T-helper 17 cell (primary cell): ENCODE results near the gene MYL12B. TPM values are rescaled to one million over a fixed set of nuclear protein-coding genes. Genes with fewer than 3 reads are reported as not detected.
"Not testable (repeated sequence)": the region's sequence is repeated elsewhere in the genome, so short reads cannot be mapped to it uniquely, and the experiment has no call there.

Experiments used
- ATAC-seq: fragments of 150-1000 bp; cut with Tn5 transposase; 2 replicates; pipeline ENCODE4 v1.10.0; 2021; ENCODE audit warnings: mild to moderate bottlenecking, moderate library complexity
- DNase-seq, 3 donors: peaks; one replicate each; pipeline versions ENCODE4 v3.0.0 to v3.0.0-alpha.2; 2020 to 2021
- H3K9me3 ChIP-seq: one replicate; pipeline ENCODE4 v1.7.0; 2013; ENCODE audit warnings: low read length, mild to moderate bottlenecking; ENCODE audit not compliant: control insufficient read depth, poor library complexity, severe bottlenecking
- H3K27ac Mint-ChIP-seq: one replicate; pipeline ENCODE4 v1.8.0; 2022; ENCODE audit warnings: mild to moderate bottlenecking, moderate library complexity, mixed read lengths
- H3K27me3 Mint-ChIP-seq: one replicate; pipeline ENCODE4 v1.8.0; 2022; ENCODE audit warnings: mixed read lengths
- H3K36me3 Mint-ChIP-seq: one replicate; pipeline ENCODE4 v1.8.0; 2022; ENCODE audit warnings: low read depth, mixed read lengths
- H3K4me1 Mint-ChIP-seq: one replicate; pipeline ENCODE4 v1.8.0; 2022; ENCODE audit warnings: mild to moderate bottlenecking, mixed read lengths
- H3K4me3 Mint-ChIP-seq: one replicate; pipeline ENCODE4 v1.8.0; 2022; ENCODE audit warnings: mild to moderate bottlenecking, moderate library complexity, mixed read lengths
- total RNA-seq, 4 donors: library from RNA in 2 of 4; stranded (reverse) in 2 of 4; gene quantifications; one replicate each; pipeline ENCODE4 v1.2.3 and lab custom pipeline; 2022 to 2026

MYL12B gene
- total RNA-seq, 2 donors from 2014 or later, result 172 to 178 TPM

GRCh38 chr18:3260995-3261372 is 949 bp upstream of the MYL12B start:
- H3K4me3 Mint-ChIP-seq, result peak overlapping the region; percentile 100
- peak; percentile 1 for ATAC-seq
- H3K27ac Mint-ChIP-seq, result peak overlapping the region; percentile 99
- peaks cover 13% of the 10 kb centered on the region for H3K36me3 Mint-ChIP-seq
- H3K4me1 Mint-ChIP-seq, result peaks cover 69% of the 10 kb centered on the region
- no peak for DNase-seq
- H3K27me3 Mint-ChIP-seq, result no peaks in the 10 kb centered on the region
- H3K9me3 ChIP-seq, result no peaks in the 10 kb centered on the region

GRCh38 chr18:3262234-3263131 is 550 bp downstream of the MYL12B start:
- H3K4me3 Mint-ChIP-seq, result peak overlapping the region; percentile 100
- peak; percentile 15 to 28 (median 25) for DNase-seq
- no peaks in the 10 kb centered on the region for H3K9me3 ChIP-seq
- H3K36me3 Mint-ChIP-seq, result peaks cover 13% of the 10 kb centered on the region
- peak overlapping the region; percentile 99 for H3K27ac Mint-ChIP-seq
- ATAC-seq, result peak; percentile 31
- no peaks in the 10 kb centered on the region for H3K27me3 Mint-ChIP-seq
- H3K4me1 Mint-ChIP-seq, result peaks cover 75% of the 10 kb centered on the region

GRCh38 chr18:3263132-3263700 is 1.3 kb downstream of the MYL12B start:
- Mint-ChIP-seq H3K4me1 (peaks cover 71% of the 10 kb centered on the region), H3K4me3 (peak overlapping the region; percentile 100), H3K27me3 (no peaks in the 10 kb centered on the region), H3K27ac (peak overlapping the region; percentile 99), H3K36me3 (peaks cover 6% of the 10 kb centered on the region)
- ATAC-seq, result no peak
- no peaks in the 10 kb centered on the region for H3K9me3 ChIP-seq
- DNase-seq, result no peak

DNA sequence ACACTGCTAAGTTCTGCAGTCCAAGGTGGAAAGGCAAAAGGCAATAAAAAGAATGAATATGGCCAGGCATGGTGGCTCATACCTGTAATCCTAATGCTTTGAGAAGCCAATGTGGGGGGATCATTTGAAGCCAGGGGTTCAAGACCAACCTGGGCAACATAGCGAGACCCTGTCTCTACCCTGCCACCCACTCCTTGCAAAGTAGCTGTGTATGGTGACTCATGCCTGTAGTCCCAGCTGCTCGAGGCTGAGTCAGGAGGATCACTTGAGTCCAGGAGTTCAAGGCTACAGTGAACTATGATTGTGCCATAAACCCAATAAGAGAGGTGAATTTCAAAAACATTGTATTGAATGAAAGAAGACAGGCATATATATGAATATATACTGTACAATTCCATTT is 2.4 kb downstream of the MYL12B start:
- H3K4me1 Mint-ChIP-seq, result peaks cover 75% of the 10 kb centered on the region
- DNase-seq (no peak), ATAC-seq (no peak)
- H3K4me3 Mint-ChIP-seq, result peak overlapping the region; percentile 100
- H3K9me3 ChIP-seq, result no peaks in the 10 kb centered on the region
- peaks cover 3% of the 10 kb centered on the region for H3K36me3 Mint-ChIP-seq
- H3K27ac Mint-ChIP-seq, result peak overlapping the region; percentile 77
- H3K27me3 Mint-ChIP-seq, result no peaks in the 10 kb centered on the region

GRCh38 chr18:3265564-3266033 is 3.7 kb downstream of the MYL12B start:
- no peaks in the 10 kb centered on the region for H3K27me3 Mint-ChIP-seq
- peak overlapping the region; percentile 77 for H3K27ac Mint-ChIP-seq
- peak overlapping the region; percentile 80 for H3K4me3 Mint-ChIP-seq
- no peak for ATAC-seq
- H3K4me1 Mint-ChIP-seq, result peaks cover 72% of the 10 kb centered on the region
- DNase-seq, result no peak
- H3K36me3 Mint-ChIP-seq, result peaks cover 3% of the 10 kb centered on the region
- no peaks in the 10 kb centered on the region for H3K9me3 ChIP-seq

GRCh38 chr18:3266062-3266608 is 4.2 kb downstream of the MYL12B start:
- Mint-ChIP-seq H3K4me1 (peaks cover 69% of the 10 kb centered on the region), H3K27me3 (no peaks in the 10 kb centered on the region), H3K36me3 (peaks cover 3% of the 10 kb centered on the region), H3K4me3 (peak overlapping the region; percentile 80), H3K27ac (peak overlapping the region; percentile 77)
- DNase-seq, result no peak
- no peaks in the 10 kb centered on the region for H3K9me3 ChIP-seq
- no peak for ATAC-seq

- H3K27me3 Mint-ChIP-seq, result no peaks in the 10 kb centered on the region
- DNase-seq (no peak), ATAC-seq (no peak)
- no peaks in the 10 kb centered on the region for H3K9me3 ChIP-seq
- peak overlapping the region; percentile 52 for H3K4me3 Mint-ChIP-seq
- H3K27ac Mint-ChIP-seq, result peak overlapping the region; percentile 66
- no peaks in the 10 kb centered on the region for H3K36me3 Mint-ChIP-seq
- peaks cover 74% of the 10 kb centered on the region for H3K4me1 Mint-ChIP-seq
Measured at GRCh38 chr18:3268306-3268705, 6.4 kb downstream of the MYL12B start.

DNA sequence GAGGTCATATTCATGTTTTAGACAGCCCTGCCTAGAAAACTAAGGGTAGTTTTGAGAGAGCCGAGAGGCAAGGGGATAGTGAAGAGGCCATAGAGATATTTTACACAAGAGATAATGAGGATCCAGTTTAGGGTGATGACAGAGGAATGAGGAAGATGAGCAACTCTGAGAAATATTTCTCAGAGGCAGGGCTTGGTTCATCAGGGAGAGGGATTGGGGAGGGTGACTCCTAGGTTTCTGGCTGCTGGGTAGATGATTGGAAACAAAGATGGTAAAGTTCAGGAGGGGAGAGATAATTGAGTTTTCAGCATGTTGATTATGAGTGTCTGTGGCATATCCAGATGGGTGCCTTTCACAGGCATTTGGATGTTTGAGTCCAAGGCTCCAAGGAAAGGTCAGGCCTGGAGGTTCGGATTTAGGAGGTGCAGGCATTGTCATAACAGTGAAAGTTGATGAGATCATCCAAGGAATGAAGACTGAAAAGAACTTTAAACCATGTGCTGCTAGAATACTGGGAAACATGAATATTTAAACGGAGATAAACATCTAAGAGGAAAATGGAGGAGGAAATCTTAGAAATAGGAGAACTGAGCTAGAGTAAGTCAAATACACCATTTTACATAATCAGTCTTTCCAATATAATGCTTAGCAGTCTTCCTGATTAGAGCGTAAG is 7.4 kb downstream of the MYL12B start:
- DNase-seq, result no peak
- ATAC-seq, result no peak
- Mint-ChIP-seq H3K27ac (peak overlapping the region; percentile 66), H3K4me1 (peaks cover 73% of the 10 kb centered on the region), H3K27me3 (no peaks in the 10 kb centered on the region), H3K36me3 (peaks cover 2% of the 10 kb centered on the region), H3K4me3 (peak overlapping the region; percentile 19)
- H3K9me3 ChIP-seq, result no peaks in the 10 kb centered on the region

DNA sequence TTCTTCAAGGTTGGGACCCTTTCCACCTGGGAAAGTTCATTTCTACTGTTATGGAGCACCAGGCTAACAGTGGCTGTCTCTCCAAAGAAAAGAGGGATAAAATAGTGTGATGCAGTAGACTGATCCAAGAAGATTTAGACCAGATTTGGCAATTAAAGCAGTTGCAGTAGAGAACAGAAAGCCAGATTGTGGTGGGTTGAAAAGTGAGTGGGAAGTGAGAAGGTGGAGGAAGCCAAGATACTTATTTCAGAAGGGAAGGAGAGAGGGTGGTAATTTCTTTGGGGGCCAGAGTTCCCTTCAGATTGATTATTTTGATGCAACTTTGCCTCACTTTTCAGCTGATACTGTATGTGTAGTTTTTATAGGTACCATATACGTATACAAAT is 8.0 kb downstream of the MYL12B start:
- Mint-ChIP-seq H3K27me3 (no peaks in the 10 kb centered on the region), H3K36me3 (peaks cover 3% of the 10 kb centered on the region), H3K4me1 (peaks cover 70% of the 10 kb centered on the region), H3K4me3 (peak overlapping the region; percentile 39), H3K27ac (peak overlapping the region; percentile 66)
- ATAC-seq (no peak), DNase-seq (no peak)
- H3K9me3 ChIP-seq, result no peaks in the 10 kb centered on the region

DNA sequence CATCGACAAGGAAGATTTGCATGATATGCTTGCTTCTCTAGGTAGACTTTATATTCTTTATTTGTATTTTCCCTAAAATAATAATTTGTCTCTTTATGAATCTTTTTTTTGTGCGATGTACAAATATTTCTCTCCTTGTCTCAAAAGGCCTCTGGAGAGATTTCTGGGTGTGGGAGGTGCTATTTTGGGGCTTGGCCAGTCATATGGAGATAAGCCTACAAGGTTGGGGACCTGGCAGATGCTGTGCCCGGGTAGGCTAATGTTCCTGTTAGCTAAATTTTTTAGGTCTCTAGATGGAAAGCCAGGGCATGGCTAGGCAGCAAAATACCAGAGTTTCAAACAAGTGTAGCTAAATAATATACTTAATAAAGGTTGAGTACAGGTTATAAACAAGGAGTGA is 11.1 kb downstream of the MYL12B start:
- H3K9me3 ChIP-seq, result no peaks in the 10 kb centered on the region
- H3K4me3 Mint-ChIP-seq, result no peak overlapping the region
- no peaks in the 10 kb centered on the region for H3K27me3 Mint-ChIP-seq
- DNase-seq (no peak), ATAC-seq (no peak)
- peaks cover 50% of the 10 kb centered on the region for H3K4me1 Mint-ChIP-seq
- peaks cover 10% of the 10 kb centered on the region for H3K36me3 Mint-ChIP-seq
- peak overlapping the region; percentile 66 for H3K27ac Mint-ChIP-seq

- H3K36me3 Mint-ChIP-seq, H3K4me3 Mint-ChIP-seq, H3K9me3 ChIP-seq, DNase-seq, H3K27me3 Mint-ChIP-seq, ATAC-seq: not testable (repeated sequence)
- peak overlapping the region; percentile 54 for H3K27ac Mint-ChIP-seq
- H3K4me1 Mint-ChIP-seq, result peaks cover 24% of the 10 kb centered on the region
Measured at GRCh38 chr18:3277643-3278213, 15.8 kb downstream of the MYL12B start.

DNA sequence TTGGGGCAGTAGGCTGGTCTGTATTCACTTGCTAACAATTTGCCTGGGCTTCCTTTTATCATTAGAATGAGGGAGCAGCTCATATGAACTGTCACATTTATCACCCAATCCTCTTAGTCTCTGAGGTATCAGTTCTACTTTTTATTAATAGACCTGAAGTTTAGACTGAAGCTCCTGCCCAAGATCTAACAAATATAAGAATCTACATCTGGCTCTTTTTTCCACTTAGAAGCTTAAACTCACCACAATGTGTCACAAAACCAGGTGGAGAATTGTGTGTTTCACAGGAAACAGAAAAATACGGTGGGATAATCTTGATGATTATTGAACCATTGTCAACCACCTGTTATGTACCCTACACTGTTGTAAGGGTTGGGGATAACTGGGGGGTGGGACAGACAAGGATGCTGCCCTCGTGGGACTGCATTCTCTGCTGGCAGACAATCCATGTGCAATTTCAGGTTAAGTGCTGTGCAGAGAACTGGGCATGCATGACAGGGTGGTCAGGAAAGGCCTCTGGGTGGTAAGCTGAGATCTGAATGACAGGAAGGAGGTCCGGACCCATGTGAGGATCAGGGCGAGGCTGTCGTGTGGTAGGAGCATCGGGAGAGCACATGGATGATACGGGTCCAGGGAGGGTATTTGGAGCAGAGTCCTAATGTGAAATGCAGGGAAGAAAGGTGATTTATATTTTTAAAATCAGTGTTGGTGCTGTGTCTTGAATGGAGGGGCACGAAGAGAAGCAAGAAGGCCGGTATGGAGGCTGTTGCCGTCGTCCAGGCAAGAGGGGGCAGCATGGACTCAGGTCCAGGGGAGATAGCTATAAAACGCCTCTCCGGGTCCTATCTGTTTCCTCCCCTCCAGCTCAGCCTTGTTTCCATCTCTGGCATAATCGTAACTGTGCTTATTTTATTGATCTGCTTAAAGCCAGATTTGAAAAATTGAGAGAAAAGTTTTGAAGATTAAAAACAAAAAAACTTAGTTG is 17.6 kb downstream of the MYL12B start:
- no peaks in the 10 kb centered on the region for H3K9me3 ChIP-seq
- Mint-ChIP-seq H3K4me1 (peaks cover 13% of the 10 kb centered on the region), H3K27ac (peak overlapping the region; percentile 91), H3K36me3 (peaks cover 7% of the 10 kb centered on the region), H3K4me3 (no peak overlapping the region), H3K27me3 (peaks cover 7% of the 10 kb centered on the region)
- no peak for DNase-seq
- peak; percentile 25 for ATAC-seq
